GM21786 (cell line): ENCODE data around the gene ABCC8.

Experiments used
- ATAC-seq: cut with Tn5 transposase; IDR thresholded peaks from one replicate; pipeline ENCODE4 v1.9.1; 2021; ENCODE audit not compliant: unreplicated experiment

Gene ABCC8

DNA sequence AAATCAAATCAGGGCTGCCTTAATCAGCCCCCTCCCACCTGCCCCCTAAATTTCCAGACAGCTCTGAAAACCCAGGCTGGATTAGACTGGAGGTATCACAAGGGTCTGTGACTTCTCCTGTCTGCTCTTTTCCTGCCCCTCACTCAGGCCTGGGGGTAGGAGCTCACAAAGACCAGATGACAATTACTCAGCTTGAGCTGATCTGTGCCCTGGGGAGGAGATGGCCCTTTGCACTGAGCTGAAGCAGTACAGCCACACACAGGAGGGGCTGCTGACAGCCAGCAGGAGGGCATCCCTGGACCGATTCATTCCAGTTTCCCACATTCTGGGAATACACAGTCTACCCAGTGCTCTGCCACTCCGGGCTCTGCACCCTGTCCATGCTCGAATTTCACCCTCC lies 4.2 kb downstream of the ABCC8 start:
- no peak for ATAC-seq

DNA sequence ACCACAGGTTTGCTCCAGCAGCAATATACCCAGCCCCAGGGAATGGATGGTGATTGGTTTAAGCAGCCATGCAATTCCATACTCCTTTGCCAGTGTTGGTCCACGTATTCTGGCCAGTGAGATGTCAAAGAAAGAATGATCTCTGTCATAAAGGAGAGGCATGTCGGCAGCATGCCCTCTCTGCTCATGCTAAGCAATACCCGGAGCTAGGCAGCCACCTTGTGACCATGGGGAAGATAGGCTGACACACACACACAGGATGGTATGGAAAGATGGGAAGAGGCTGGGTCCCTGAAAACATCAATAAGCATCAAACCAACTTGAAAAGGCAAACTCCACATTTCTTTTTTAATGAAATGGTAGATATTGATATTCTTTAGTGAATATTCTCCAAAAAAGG lies 5.1 kb downstream of the ABCC8 start:
- no peak for ATAC-seq

DNA sequence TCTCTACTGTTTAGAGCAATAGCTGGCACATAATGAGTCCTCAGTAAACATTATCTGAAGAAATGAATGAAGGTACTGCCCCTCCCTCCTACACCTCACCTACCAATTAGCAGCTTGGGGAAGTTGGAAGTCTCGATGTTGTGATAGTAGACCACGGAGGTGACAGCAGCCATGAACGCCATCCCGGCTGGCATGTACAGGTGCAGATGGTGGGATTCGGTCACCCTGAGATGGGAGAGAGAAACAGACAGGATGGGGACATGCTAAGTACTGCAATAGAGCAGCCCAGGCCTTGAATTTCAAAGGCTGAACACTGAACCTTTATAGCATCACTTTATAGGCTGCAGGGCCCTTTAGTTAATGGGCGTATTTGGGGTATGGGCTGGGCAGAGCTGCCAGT lies 6.6 kb downstream of the ABCC8 start:
- no peak for ATAC-seq

DNA sequence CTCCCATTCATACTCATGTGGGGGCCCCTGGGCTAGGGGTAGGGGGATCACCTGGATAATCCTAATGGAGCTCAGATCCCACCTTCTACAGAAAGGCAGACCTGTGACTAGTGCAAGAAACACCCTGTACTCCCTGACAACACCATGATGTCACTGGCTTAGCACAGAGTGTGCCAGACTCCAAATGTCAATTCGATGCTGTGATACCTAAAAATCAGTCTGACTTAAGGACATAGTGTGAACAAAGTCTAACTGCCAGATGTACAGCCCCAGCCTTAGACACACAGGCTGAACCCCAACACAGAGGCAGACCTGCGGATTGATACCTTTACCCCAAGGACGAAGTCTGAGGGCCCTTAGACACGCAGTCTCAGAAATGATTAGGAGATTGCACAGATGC lies 8.5 kb downstream of the ABCC8 start:
- no peak for ATAC-seq

DNA sequence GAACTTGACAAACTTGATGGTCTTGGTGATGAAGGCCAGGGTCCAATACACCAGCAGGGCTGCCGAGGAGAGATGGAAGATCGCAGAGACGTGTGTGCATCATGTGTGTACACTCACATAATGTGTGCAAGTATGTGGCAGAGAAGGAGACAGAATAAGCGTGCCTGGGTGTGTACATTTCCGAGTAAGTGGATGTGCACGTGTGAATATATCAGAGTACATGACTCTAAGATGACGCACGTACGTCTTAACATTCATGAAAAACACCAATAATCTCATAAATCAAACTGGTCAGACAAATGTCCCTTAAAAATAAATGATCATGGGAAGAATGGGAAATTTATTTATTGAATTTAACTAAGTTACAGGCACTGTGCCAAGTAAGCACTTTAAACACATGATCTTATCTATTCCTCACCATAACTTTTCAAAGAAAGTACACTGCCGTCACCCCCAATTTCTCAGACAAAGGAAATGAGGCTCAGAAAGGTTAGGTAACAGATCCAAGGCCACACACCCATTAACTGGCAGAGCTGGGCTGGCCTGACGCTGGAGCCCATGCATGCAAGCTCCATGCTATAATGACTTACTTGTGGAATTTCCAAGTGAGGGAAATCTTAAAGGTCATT lies 13.0 kb downstream of the ABCC8 start:
- no peak for ATAC-seq

DNA sequence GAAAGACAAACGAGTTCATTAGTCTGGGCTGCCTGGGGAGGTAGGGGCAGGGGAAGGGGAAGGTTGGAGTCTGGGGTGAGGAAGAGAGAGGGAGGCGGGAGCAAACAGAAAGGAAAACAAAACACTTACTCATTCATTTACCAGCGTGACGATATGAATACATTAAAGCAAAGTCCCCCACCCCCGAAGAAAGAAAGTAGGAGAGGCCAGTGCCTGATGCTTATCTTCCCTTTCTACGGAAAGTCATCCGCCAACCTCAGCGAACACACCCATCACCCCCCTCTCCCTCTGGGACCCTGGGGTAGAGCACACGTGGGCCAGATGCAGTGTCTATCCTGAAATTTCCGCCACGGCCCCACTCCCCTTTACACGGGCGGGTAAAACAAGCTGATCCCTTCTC lies 13.7 kb downstream of the ABCC8 start:
- no peak for ATAC-seq

DNA sequence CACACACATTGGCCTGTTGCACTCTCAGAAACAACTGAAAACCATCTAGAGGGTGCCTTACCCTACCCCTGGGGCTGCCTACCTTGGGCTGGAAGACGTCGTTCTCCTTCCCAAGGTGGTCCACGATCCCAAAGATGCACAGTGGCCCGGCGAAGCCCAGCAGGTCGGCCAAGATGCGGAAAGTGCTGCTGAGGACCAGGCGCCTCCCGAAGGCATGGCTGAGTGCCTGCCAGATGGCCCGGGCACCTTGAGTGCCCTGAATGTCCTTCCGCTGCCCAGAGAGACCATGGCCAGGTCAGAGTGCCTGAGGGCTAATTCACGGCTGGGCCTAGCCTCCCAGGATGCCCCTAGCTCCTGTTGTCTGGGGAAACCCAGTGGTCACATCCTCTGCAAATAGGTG lies 16.2 kb downstream of the ABCC8 start:
- ATAC-seq, result no peak

DNA sequence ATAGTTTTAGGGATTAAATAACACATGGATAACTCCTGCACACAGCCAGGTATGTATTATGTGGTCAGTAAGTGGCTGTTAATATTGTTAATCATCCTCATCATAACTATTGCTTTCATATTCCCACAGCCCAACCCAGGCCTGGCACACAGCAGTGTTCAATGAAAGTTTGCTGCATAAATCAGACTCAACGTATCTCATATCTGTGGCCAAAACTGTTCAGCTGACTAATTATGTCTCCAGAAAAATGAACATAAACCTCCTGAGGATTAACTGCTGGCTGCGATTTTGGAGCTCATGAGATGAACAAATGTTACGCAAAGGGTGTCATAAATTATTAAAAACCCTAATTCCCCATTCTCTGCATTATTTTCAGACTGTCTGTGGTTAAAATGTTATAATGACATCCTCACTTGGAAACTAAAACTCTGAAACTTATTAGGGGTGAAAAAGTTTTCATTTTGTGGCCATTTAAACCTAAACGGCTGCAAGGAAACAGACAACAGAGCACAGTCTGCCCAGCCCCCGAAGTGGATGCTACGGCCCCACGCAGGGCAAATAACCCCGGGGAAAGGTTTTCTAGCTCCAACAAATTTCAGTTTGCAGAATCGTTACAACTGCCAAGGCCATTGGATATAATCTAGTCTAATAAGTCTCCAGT lies 17.3 kb downstream of the ABCC8 start:
- no peak for ATAC-seq

DNA sequence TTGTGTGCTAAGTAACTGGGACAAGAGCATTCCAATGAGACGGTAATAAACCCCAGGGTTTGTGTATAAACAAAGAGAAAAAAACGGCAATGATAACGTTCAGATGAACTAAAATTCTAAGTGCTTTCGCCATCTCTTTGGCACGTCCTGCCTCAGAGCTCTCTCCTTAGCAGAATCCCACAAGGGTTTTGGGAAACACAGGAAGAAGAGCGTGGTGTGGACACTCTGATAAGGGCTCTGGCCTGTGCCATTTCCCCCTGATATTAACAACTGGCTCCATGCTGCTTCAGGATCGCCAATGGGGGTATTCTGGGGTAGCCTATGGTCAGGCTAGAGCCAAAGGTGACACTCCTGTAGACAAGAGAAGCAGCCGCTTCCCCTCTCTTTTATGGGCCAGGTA lies 18.4 kb downstream of the ABCC8 start:
- no peak for ATAC-seq

DNA sequence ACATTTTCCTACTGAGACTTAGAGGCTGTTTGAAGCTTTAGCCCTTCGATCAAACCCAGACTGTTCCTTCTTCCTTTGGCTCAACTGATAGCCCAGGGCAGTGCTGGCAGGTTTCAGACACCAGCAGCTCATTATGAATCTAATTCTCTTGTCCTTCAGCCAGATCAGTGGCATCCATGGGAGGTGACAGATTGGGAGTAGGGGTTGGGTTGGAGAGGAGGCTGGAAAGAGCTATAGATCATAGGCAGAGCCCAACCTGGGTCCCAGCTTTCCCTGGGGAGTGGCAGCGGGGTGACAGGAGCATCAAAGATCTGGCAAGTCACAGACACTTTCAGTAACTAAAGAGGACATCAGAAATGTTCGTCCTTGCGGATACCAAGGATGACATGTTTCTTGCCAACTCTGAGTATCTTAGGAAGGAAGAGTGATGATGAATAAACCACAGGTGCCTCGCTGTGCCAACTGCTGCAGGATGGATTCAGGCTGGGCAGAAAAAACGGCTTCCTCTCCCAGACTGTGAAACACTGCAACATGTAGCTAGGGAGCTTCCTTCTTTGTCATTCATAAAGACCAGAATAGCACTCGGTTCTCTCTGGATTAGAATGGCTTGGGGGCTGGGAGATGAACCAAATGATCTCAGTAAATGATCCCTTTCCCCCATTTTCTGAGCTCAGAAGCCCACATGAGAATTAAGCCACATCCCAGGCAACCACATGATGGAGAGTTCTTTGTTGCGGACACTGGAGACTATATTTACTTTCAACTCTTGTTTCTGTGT lies 19.1 kb downstream of the ABCC8 start:
- ATAC-seq, result no peak

DNA sequence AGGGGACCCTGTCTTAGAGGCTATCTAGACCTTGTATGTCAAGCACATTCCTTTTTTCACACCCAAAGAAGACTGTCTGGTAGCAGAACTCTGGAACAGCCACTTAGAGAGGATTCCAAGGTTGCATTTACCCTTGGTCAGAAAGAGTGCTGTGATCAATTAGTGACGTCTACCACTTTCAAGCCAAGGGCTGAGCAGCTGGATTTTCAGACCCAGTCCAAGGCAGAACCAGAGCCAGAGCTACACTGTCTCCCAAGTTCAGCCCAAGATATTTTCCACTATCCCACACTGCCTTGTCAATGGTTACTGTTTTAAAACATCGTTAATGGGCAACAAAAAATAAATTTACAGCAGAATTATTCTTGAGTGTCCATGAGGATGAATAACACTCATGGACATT lies 24.0 kb downstream of the ABCC8 start:
- ATAC-seq, result no peak

DNA sequence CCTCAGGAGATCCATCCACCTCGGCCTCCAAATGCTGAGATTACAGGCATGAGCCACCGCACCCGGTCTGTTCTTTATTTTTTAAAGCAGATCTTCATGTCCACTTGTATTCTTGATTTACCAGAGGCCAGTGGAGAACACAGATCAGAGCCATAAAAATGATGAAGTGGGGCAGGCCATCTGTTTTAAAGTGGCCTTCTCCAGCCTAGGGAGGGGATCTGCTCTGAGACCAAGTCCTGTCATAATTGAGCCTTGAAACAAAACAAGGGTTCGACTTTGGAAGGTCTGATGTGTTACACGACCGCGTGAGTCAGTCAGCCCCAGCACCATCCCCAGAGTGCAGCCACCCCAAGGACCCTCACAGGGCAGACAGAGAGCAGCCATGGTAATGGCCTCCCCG lies 27.5 kb downstream of the ABCC8 start:
- ATAC-seq, result no peak

DNA sequence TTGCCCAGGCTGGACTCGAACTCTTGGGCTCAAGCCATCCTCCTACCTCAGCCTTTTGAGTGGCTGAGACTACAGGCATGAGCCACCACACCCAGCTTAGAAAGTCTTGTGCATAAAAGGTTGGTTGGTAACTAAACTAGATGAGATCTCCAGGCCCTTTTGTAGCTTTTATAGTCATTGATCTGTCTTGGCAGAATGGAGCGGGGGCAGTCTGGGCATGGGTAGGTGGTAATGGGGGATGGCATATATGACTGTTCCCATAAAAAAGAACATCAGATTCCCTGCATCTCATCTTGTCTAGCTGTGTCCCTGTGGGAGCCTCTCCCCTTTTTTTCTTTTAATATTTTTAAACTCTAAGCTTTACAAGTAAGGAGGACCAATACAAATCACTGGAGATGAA lies 30.2 kb downstream of the ABCC8 start:
- no peak for ATAC-seq

DNA sequence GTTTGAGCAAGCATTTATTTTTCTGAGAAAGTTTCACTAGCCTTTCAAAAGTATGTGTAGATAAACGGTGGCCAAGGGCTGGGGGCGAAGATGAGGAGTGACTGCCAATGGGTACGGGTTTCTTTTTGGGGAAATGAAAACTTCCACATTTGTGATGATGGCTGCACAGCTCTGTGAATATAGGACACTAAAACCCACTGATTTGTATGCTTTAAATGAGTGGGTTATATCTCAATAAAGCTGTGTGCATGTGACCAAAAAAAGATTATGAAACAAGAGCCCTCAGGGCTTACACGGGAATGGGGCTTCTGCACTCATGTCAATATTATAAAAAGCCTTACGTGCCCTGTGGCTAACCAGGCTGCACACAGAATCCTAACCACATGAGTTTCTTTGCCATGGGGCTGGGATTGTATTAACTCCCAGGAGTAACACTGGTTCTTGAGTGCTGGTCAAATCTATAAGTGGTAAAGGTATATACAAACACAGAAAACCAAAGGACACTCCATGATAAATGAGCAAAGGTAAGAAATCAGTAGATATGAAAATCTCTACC lies 31.3 kb downstream of the ABCC8 start:
- ATAC-seq, result no peak

DNA sequence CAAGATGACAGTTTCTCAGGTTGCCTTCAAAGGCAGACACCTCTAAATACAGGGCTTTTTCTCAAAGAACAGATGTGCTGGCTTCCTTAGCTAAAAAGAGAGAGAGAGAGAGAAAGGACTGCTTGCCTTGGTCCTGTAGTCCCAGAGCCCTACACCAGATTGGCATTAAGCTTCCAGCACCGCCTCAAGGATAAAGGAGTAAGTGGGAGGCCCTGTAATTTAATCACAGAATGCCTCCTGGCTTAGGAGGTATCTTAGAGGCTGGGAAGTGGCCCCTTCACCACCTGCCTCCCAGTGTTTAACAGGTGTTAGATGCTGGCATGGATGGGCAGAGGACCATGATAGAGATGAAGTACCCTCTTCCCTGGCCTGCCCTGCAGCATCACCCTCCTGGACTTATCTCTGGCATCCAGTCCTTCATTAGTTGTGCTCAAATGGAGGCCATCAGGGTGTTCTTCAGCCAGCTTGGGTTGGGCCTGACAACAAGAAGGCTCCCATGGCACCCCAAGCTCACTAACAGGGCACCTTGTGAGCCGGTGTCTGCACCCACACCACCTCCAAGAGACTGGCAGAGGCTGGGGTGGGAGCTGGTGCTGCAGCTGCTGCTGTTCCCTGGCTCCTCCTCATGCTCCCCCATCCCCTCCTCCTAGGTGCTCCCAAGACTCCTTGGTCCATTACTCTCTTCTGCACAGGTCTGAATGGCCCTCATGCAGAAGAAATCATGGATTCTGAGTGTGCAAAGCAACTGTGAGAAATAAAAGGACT lies 32.5 kb downstream of the ABCC8 start:
- no peak for ATAC-seq

DNA sequence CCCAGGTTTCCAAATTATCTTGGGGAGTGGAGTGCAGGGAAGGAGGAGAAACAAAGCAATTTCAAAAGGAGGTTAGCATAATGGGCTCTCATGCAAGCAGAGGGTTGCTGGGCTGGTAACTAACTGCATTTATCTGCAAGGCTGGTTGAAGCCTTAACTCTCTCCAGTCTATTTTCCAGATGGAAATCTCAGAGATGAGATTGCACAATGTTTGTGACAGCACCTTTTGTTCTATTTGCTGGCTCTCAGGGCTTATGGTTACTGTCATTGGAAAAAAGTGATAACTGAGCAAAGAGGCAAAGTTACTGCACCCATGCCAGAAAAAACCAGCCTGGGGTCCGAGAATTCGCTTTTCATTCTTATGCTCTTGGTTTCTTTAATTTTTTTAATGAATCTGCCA lies 33.2 kb downstream of the ABCC8 start:
- no peak for ATAC-seq

DNA sequence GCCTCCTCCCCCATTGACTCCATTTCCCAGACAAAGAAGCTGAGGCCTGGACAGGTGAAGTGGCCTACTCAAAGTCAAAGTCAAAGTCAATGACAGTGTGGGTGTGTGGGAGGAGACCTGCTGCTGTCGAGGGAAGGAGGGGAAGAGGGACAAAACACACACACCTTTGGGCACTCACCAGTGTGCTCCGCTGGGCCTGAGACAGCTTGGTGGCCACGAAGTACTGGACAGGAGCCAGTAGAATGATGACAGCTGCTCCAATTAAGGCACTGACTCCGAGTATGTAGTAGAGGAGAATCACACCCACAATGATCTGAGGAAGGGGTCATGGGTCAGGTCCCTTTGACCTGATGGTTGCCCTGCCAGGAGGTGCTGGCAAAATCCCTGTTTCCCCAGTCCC lies 33.6 kb downstream of the ABCC8 start:
- ATAC-seq, result no peak

DNA sequence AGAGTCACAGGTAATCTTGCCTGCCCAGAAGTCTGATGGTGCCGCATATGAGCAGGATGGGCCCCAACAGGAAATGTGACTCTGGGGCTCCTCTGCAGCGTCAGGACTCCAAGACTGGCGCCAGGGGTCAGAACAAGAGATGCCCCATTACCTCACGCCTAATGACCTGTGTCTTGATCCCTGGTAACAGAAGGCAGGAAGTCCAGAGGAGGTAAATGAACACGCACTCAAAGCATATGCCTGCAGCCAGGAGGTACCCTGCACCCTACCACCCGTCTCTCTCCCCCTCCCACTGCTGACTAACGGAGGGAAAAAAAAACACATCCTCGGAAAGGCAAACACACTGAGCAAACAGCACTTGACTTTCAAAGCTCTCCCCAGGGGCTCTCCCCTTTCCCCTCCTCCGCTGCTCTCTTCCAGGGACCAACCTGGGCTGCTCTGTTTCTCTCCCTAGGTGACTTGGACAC lies 37.3 kb downstream of the ABCC8 start:
- ATAC-seq, result no peak

DNA sequence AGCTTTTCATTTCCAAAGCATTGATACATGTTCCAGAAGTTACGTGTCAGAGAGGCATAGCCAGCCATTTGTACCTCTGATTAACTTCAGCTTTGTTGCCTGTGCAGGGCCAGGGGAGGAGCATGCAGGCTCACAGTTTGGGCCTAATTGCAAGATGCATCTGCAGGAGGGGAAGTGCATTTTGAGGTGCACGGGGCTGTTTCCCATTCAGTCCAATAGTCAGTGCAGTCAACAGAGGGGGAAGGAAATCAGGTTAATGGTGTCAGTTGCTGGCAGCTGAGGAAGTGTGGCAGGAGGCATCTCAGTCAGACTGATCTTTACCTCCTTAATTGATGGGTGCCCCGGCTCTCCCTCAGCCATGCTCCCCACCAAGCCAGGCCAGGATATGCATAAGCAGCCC lies 39.3 kb downstream of the ABCC8 start:
- no peak for ATAC-seq

DNA sequence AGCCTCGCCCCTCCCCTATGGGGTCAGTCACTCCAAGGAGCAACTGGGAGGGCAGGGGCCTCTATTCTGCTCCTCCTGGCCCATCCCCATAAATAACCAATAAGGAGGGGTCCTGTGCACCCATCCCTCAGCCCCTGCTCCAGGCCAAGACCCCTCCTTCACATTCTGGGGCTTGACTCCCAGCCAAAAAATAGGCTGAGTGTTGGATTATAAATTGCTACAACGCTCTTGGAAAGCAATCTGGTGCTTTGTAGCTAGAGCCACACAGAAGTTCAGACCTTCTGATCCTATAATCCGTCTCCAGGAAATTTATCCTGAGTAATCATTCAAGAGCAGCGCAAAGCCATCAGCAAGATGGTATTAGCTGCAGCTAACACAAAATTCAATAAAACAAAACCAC lies 42.5 kb downstream of the ABCC8 start:
- no peak for ATAC-seq

DNA sequence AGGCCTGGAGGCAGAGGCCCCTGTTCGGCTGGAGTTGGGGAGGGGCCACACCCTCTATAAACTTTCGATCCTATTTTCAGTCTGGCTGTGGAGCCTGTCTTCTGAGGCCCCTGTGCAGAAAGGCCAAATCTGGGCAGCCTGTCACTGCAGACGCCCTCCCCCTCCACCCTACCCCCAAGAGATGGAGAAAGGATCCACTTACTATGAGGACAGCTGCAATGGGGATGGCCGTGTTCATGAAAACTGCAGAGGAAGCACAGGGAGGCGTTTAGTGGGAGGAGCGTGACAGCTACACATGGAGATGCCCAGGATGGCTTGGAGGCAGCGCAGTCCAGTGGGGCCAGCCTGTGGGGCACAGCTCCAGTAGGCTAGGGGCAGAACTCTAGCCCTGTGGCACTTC lies 44.6 kb downstream of the ABCC8 start:
- ATAC-seq, result no peak
